ENCODE measurements around the gene ZC3H4. TPM values are rescaled to one million over a fixed set of nuclear protein-coding genes. Genes with fewer than 3 reads are reported as not detected.
A peak's percentile ranks its signal among the peaks of the same experiment; 100 is the strongest.

The ZC3H4 gene
- total RNA-seq, 1 experiment from 2014 or later = 45.1 TPM

DNA sequence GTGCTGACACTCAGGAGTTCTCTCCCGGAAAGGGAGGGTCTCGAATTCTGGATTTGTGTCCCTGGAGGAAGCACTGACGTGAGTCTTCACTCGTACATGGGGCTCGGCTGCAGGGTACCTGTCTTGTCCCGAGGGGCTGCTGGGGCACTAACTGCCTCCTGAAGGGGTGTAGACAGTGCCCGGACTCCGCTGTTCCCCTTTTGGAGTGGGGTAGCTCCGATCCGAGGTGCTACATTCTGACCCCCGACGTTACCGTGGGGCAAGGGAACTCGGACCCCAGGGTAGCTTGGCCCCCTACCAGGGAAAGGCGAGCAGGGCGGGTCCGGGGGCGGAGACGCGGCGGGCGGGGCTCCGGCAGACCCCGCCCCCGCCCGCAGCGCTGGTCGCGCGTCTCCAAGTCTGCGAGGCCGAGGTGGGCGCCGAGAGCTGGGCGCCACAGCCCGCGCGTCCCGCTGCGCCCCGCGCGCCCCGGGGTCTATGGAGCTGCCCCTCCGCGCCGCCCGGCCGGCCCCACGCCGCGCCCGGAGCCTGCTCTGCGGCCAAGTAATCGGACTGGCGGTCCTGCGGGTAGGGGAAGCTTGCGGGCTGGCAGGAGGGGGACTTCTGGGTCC is 94.0 kb downstream of the ZC3H4 start, which contains the start of gene NPAS1:
NPAS1 (plus strand) TSS at position 407 of the 611 bp plus-strand sequence. CDS start 1,211 bp downstream, outside the sequence.
- H3K27me3 ChIP-seq (ENCODE audit: insufficient read depth, low read length) = no peaks in the 10 kb centered on the region

More for the DNA sequence above, 94.0 kb downstream of the ZC3H4 start, which contains the start of gene NPAS1:
- no peak for DNase-seq (ENCODE audit: low read depth, low spot score)
- ChIA-PET CTCF (no interaction called here), RAD21 (ENCODE audit: low non-redundant PET in 1 of 2, low total read pairs in 2 of 2, uncharacterized antibody in 2 of 2, unreplicated experiment in 2 of 2) (no interaction called here), POLR2A (no interaction called here)
- TF ChIP-seq EGR1 (IDR thresholded peaks at IDR 0.05; ENCODE audit: low read depth) (no peak), SP1 (IDR thresholded peaks at IDR 0.05; ENCODE audit: low read depth) (no peak), ZFX (IDR thresholded peaks at IDR 0.05) (no peak), ELF1 (IDR thresholded peaks at IDR 0.05; ENCODE audit: borderline replicate concordance, low read depth) (no peak), SRF (IDR thresholded peaks at IDR 0.05; ENCODE audit: low read depth) (no peak), EZH2phosphoT487 (IDR thresholded peaks at IDR 0.05; ENCODE audit: borderline replicate concordance) (no peak), CEBPB (IDR thresholded peaks at IDR 0.05; ENCODE audit: low read depth) (no peak)
- TF ChIP-seq, protein P1, sequence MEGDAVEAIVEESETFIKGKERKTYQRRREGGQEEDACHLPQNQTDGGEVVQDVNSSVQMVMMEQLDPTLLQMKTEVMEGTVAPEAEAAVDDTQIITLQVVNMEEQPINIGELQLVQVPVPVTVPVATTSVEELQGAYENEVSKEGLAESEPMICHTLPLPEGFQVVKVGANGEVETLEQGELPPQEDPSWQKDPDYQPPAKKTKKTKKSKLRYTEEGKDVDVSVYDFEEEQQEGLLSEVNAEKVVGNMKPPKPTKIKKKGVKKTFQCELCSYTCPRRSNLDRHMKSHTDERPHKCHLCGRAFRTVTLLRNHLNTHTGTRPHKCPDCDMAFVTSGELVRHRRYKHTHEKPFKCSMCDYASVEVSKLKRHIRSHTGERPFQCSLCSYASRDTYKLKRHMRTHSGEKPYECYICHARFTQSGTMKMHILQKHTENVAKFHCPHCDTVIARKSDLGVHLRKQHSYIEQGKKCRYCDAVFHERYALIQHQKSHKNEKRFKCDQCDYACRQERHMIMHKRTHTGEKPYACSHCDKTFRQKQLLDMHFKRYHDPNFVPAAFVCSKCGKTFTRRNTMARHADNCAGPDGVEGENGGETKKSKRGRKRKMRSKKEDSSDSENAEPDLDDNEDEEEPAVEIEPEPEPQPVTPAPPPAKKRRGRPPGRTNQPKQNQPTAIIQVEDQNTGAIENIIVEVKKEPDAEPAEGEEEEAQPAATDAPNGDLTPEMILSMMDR (IDR thresholded peaks at IDR 0.05 in 2 of 3, conservative IDR thresholded peaks at IDR 0.05 in 1 of 3; ENCODE audit: borderline replicate concordance in 1 of 3, insufficient read depth in 1 of 3, low read depth in 2 of 3, low read length in 2 of 3) = no peak
- TF ChIP-seq, protein P2, sequence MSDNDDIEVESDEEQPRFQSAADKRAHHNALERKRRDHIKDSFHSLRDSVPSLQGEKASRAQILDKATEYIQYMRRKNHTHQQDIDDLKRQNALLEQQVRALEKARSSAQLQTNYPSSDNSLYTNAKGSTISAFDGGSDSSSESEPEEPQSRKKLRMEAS (IDR thresholded peaks at IDR 0.05) = no peak
- Histone ChIP-seq H3K79me2 (ENCODE audit: insufficient read depth, low read length) (no peaks in the 10 kb centered on the region), H2AFZ (ENCODE audit: low read depth, low read length, poor library complexity, severe bottlenecking) (peak within 1 kb of the TSS; percentile 78), H3K9ac (ENCODE audit: low read length) (peak within 1 kb of the TSS; percentile 53), H3K9me3 (ENCODE audit: control insufficient read depth in 1 of 2, insufficient read depth in 1 of 2, low read depth in 1 of 2, low read length in 2 of 2) (no peaks in the 10 kb centered on the region), H3K9me2 (ENCODE audit: insufficient read depth) (no peaks in the 10 kb centered on the region), H3K4me1 (ENCODE audit: control insufficient read depth in 1 of 2, insufficient read depth in 2 of 2, low read length in 2 of 2) (peaks cover 3 to 15% of the 10 kb centered on the region in 2 experiments; a peak in 3 of 4 replicates), H3K4me3 (replicated peaks in 1 of 2; ENCODE audit: low read depth in 1 of 2, low read length in 2 of 2) (peak within 1 kb of the TSS; percentile 49 to 63), H3K4me2 (ENCODE audit: low read length) (peak within 1 kb of the TSS; percentile 95), H3K27ac (ENCODE audit: low read depth, low read length) (no peak within 1 kb of the TSS; the same call in 1 of the 2 replicates), H3K36me3 (ENCODE audit: control insufficient read depth in 1 of 2, insufficient read depth in 2 of 2, low read length in 2 of 2) (no peaks in the 10 kb centered on the region), H4K20me1 (ENCODE audit: insufficient read depth) (no peaks in the 10 kb centered on the region)
- no peak for ATAC-seq
- intact Hi-C loops (cut with micrococcal nuclease) = no loop called here
- no TSS peak for BruUV-seq (replicated peaks)
